A673 (cell line): ENCODE measurements around the gene TDG.

Experiments used
- EZH2 ChIP-seq: fragments of 200-600 bp; sonication (generic); IDR thresholded peaks from 2 replicates; pipeline ENCODE4 v1.6.1; 2017; ENCODE audit warnings: borderline replicate concordance, low read depth, mild to moderate bottlenecking, mixed read lengths, antibody characterized with exemption, low read length; ENCODE audit not compliant: poor library complexity, severe bottlenecking
- TF ChIP-seq, protein P1 (sequence below): fragments of 300-800, 200-600 bp; sonication (generic); conservative IDR thresholded peaks from 2 replicates; pipeline ENCODE4 v1.5.1; 2017; ENCODE audit warnings: low read depth, mild to moderate bottlenecking, antibody characterized with exemption, low read length, moderate library complexity, mixed read lengths

DNA sequence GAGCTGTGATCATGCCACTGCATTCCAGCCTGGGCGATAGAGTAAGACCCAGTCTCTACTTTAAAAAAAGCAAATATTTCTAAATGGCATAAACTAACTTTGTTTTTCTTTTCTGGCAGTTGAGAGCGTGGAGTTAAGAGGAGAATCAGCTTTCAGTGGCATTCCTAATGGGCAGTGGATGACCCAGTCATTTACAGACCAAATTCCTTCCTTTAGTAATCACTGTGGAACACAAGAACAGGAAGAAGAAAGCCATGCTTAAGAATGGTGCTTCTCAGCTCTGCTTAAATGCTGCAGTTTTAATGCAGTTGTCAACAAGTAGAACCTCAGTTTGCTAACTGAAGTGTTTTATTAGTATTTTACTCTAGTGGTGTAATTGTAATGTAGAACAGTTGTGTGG is 21.2 kb downstream of the TDG start:
- TF ChIP-seq, protein P1, sequence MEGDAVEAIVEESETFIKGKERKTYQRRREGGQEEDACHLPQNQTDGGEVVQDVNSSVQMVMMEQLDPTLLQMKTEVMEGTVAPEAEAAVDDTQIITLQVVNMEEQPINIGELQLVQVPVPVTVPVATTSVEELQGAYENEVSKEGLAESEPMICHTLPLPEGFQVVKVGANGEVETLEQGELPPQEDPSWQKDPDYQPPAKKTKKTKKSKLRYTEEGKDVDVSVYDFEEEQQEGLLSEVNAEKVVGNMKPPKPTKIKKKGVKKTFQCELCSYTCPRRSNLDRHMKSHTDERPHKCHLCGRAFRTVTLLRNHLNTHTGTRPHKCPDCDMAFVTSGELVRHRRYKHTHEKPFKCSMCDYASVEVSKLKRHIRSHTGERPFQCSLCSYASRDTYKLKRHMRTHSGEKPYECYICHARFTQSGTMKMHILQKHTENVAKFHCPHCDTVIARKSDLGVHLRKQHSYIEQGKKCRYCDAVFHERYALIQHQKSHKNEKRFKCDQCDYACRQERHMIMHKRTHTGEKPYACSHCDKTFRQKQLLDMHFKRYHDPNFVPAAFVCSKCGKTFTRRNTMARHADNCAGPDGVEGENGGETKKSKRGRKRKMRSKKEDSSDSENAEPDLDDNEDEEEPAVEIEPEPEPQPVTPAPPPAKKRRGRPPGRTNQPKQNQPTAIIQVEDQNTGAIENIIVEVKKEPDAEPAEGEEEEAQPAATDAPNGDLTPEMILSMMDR, result no peak
- TF ChIP-seq EZH2, result no peak
